Skeletal muscle tissue (tissue), 4 donors: ENCODE data around the gene STAT5B. TPM values are rescaled to one million over a fixed set of nuclear protein-coding genes. Genes with fewer than 3 reads are reported as not detected.
A peak's percentile ranks its signal among the peaks of the same experiment; 100 is the strongest.

Source experiments
- H3K27ac ChIP-seq: one replicate; pipeline ENCODE4 v1.7.0; 2013; ENCODE audit warnings: mild to moderate bottlenecking, low read depth, low read length, inconsistent platforms
- H3K27me3 ChIP-seq, 3 donors: one replicate each; pipeline ENCODE4 v1.7.0; 2013; ENCODE audit warnings: low read length in 3 of 3; ENCODE audit not compliant: control insufficient read depth in 3 of 3, insufficient read depth in 3 of 3
- H3K36me3 ChIP-seq, 3 donors: one replicate each; pipeline ENCODE4 v1.7.0; 2013; ENCODE audit warnings: low read length in 3 of 3; ENCODE audit not compliant: control insufficient read depth in 3 of 3, insufficient read depth in 3 of 3
- H3K4me1 ChIP-seq, 3 donors: one replicate each; pipeline ENCODE4 v1.7.0; 2013; ENCODE audit warnings: low read length in 3 of 3, mild to moderate bottlenecking in 3 of 3; ENCODE audit not compliant: control insufficient read depth in 3 of 3, insufficient read depth in 3 of 3
- H3K4me3 ChIP-seq, 3 donors: one replicate each; pipeline ENCODE4 v1.7.0; 2013; ENCODE audit warnings: low read length in 3 of 3
- H3K9ac ChIP-seq, 3 donors: one replicate each; pipeline ENCODE4 v1.7.0; 2013; ENCODE audit warnings: low read length in 3 of 3, mild to moderate bottlenecking in 3 of 3, moderate library complexity in 2 of 3, low read depth in 1 of 3
- H3K9me3 ChIP-seq, 3 donors: one replicate each; pipeline ENCODE4 v1.7.0; 2013; ENCODE audit warnings: low read length in 3 of 3; ENCODE audit not compliant: control insufficient read depth in 3 of 3
- total RNA-seq: library from RNA; depleted of rRNA; stranded (reverse); fragments of >200 nt; gene quantifications from one replicate; pipeline ENCODE4 v1.2.3, GENCODE V29; 2014
- donor health status: Osteomylitis.

The STAT5B gene
- total RNA-seq, 1 donor from 2014 or later: 31.3 TPM

DNA sequence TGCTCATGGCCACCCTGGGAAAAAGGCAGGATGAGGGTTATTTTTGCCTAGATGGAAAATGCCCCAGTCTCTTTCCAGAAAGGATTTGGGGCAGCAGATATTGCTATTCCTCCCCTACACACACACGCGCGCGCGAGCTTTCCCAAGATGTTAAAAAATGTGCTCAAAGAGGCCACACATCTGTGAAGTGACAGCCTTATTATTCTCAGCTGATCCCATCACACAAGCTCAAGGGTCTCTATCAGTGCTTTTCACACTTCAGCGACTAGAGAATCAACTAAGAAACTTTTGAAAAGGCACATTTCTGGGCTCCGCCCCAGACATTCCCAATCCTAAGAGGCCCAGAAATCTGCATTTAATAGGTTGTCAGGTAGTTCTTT, 115.7 kb downstream of the STAT5B start:
- Histone ChIP-seq H3K36me3 (no peaks in the 10 kb centered on the region), H3K9me3 (no peaks in the 10 kb centered on the region), H3K27ac (no peak overlapping the region), H3K27me3 (no peaks in the 10 kb centered on the region), H3K4me3 (no peak overlapping the region), H3K4me1 (peaks cover 1 to 4% (median 1%) of the 10 kb centered on the region in 3 donors), H3K9ac (no peak overlapping the region)

DNA sequence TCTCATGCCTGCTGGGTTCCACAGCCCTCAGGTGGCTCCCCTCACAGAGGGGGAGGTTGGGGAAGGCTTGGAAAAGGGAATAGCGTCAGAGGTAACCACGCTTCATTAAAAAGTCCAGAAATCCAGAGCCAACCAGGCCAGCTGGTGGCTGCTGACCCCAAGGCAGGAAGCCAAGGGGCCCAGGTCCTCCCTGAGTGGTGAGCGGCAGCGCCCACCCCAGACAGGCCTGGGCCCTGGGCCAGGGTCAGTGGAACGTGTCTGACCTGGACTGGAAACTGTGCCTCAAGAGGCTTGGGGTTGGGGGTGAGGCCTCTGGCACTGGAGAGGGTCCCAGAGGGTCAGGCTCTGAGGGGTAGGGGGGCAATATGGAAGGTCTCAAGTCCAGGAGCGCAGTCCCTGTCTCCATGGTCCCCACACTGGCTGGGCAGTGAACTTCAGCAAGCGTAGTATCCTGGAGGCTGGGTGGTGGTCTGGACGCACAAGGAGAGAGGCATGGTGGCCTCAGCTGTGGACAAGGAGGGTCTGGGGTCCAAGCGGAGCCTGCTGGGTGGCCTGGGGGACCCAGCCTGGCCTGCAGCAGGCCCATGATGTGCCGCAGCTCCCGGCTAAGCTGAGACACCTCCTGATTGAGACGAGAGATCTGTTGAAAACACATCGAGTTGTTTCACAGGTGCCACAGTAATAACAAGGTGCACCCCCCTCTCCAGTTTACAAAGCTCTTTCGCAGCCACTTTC, 116.2 kb downstream of the STAT5B start:
- Histone ChIP-seq H3K9me3 (no peaks in the 10 kb centered on the region), H3K36me3 (no peaks in the 10 kb centered on the region), H3K27me3 (no peaks in the 10 kb centered on the region), H3K9ac (no peak overlapping the region), H3K27ac (no peak overlapping the region), H3K4me1 (peaks cover 3 to 4% (median 4%) of the 10 kb centered on the region in 3 donors), H3K4me3 (no peak overlapping the region)

DNA sequence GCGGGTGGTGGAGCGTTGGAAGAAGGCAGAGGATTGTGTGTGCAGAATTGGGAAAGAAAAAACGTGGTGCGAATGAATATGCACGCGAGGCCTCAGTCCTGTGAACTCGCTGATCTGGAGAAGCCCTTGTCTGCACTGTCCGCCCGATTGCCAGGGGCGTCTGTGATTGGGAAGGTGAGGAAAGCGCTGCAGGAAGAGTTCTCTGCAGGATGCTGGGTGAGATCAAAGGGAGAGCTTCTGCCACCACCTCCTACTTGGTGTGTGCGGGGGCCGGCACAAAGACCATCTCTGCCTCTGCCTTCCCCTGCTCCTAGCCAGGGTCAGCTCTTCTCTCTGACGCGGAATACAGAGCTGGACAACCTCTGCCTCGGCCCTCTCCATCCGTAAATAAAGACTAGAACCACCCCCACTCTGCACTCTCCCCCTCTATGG, 120.6 kb downstream of the STAT5B start:
- peak overlapping the region; percentile 59 to 67 (median 64) for H3K4me3 ChIP-seq
- H3K9me3 ChIP-seq: no peaks in the 10 kb centered on the region
- H3K4me1 ChIP-seq: peaks cover 18 to 33% (median 21%) of the 10 kb centered on the region in 3 donors
- no peaks in the 10 kb centered on the region for H3K27me3 ChIP-seq
- no peaks in the 10 kb centered on the region for H3K36me3 ChIP-seq
- peak overlapping the region; percentile 33 to 99 (median 66) for H3K9ac ChIP-seq
- no peak overlapping the region for H3K27ac ChIP-seq

DNA sequence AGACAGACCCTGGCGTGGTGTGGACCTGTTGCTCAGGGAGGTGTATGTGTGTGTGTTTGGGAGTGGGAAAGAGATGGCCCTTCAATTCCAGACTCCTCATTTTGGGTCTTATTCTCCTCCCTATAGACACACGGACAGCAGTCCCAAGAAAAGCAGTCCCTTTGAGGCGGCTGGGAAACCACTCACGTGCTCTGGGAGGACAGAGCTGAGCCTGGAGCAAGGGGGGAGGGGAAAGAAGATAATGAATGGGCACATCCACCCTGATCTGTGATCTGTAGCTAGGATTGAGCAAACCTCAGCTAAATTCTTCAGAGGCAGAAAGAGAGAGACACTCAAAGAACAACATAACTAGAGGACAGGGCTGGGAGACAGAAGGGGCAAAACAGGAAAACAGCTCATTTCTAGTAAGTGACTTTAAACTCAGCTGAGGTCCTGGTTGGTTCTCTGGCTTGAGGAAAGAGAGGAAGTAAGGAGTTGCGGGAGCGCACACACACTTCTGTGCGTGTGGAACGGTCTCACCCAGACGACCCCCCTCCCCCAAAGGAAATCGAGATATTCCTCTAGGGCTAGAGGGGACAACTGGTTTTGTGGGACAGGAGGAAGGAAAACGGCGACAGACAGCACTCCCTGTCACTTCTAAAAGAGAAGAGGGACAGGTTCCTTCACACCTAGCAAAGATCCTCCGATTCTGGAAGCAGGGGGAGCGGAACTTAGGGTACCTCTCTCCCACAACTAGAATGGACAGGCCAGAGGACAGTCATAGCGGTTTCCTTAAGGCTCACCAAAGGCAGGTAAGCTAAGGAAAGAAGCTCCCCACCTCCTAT, 122.1 kb downstream of the STAT5B start:
- peaks cover 18 to 33% (median 23%) of the 10 kb centered on the region in 3 donors for H3K4me1 ChIP-seq
- H3K36me3 ChIP-seq: no peaks in the 10 kb centered on the region
- H3K27ac ChIP-seq: peak overlapping the region; percentile 91
- H3K9me3 ChIP-seq: no peaks in the 10 kb centered on the region
- peak overlapping the region; percentile 97 to 99 (median 98) for H3K4me3 ChIP-seq
- H3K27me3 ChIP-seq: no peaks in the 10 kb centered on the region
- peak overlapping the region; percentile 97 to 99 (median 98) for H3K9ac ChIP-seq

Other genes with a start within 250 kb of the STAT5B start
- gene C17orf113, start 225.8 kb downstream of the STAT5B start, total RNA-seq: 1.6 TPM
- gene ZNF385C, start 177.9 kb downstream of the STAT5B start, total RNA-seq: 0.52 TPM
- 3.7 TPM for gene DHX58, start 163.7 kb downstream of the STAT5B start, total RNA-seq
- 8.9 TPM for gene KAT2A, start 155.0 kb downstream of the STAT5B start, total RNA-seq
- not detected for gene HSPB9, start 153.6 kb downstream of the STAT5B start, total RNA-seq
- 19.8 TPM for gene RAB5C, start 121.4 kb downstream of the STAT5B start, total RNA-seq
- not detected for gene KCNH4, start 95.2 kb downstream of the STAT5B start, total RNA-seq
- gene HCRT, start 90.9 kb downstream of the STAT5B start, total RNA-seq: not detected
- 7.3 TPM for gene GHDC, start 81.9 kb downstream of the STAT5B start, total RNA-seq
- gene STAT5A, start 12.1 kb upstream of the STAT5B start, total RNA-seq: 18.3 TPM
- 44.9 TPM for gene STAT3, start 112.1 kb upstream of the STAT5B start, total RNA-seq
- gene CAVIN1, start 146.9 kb upstream of the STAT5B start, total RNA-seq: 238 TPM
- 66.8 TPM for gene ATP6V0A1, start 182.5 kb upstream of the STAT5B start, total RNA-seq